Natural killer cell (primary cell): ENCODE data around the gene KYNU. TPM values are rescaled to one million over a fixed set of nuclear protein-coding genes. Genes with fewer than 3 reads are reported as not detected.

ENCODE experiments used
- ATAC-seq, 3 donors: fragments of 150-1000 bp in 2 of 3; fragments of 200-7000 bp in 1 of 3; cut with Tn5 transposase; 1 replicate in 1 of 3; 2 replicates in 2 of 3; pipeline ENCODE4 v1.10.0; 2021; ENCODE audit warnings: mild to moderate bottlenecking in 2 of 3, moderate library complexity in 2 of 3
- DNase-seq, 2 donors: peaks; one replicate each; pipeline versions ENCODE4 v3.0.0 to v3.0.0-alpha.2; 2013 to 2021; ENCODE audit warnings: mixed read lengths in 1 of 2
- H3K27ac ChIP-seq: one replicate; pipeline ENCODE4 v1.5.1; 2013; ENCODE audit warnings: mild to moderate bottlenecking, low read length
- H3K27me3 ChIP-seq: one replicate; pipeline ENCODE4 v1.6.1; 2013; ENCODE audit warnings: low read length; ENCODE audit not compliant: control insufficient read depth, insufficient read depth
- H3K36me3 ChIP-seq: one replicate; pipeline ENCODE4 v1.6.1; 2013; ENCODE audit warnings: low read length; ENCODE audit not compliant: control insufficient read depth, insufficient read depth
- H3K4me1 ChIP-seq: one replicate; pipeline ENCODE4 v1.6.1; 2013; ENCODE audit warnings: low read length; ENCODE audit not compliant: control insufficient read depth, insufficient read depth
- H3K4me3 ChIP-seq: one replicate; pipeline ENCODE4 v1.5.1; 2013; ENCODE audit warnings: low read length
- H3K9me3 ChIP-seq: one replicate; pipeline ENCODE4 v1.6.1; 2013; ENCODE audit warnings: low read length; ENCODE audit not compliant: control insufficient read depth, insufficient read depth
- H3K27ac Mint-ChIP-seq, 2 donors: one replicate each; pipeline ENCODE4 v1.8.0; 2022; ENCODE audit warnings: mild to moderate bottlenecking in 2 of 2, mixed read lengths in 2 of 2, moderate library complexity in 1 of 2
- H3K27me3 Mint-ChIP-seq, 2 donors: one replicate each; pipeline ENCODE4 v1.8.0; 2022; ENCODE audit warnings: low read depth in 2 of 2, mixed read lengths in 2 of 2
- H3K36me3 Mint-ChIP-seq: one replicate; pipeline ENCODE4 v1.8.0; 2022; ENCODE audit warnings: mixed read lengths
- H3K4me1 Mint-ChIP-seq, 2 donors: one replicate each; pipeline ENCODE4 v1.8.0; 2022; ENCODE audit warnings: mixed read lengths in 2 of 2
- H3K4me3 Mint-ChIP-seq: one replicate; pipeline ENCODE4 v1.8.0; 2022; ENCODE audit warnings: mild to moderate bottlenecking, moderate library complexity, mixed read lengths
- H3K9me3 Mint-ChIP-seq, 2 donors: one replicate each; pipeline ENCODE4 v1.8.0; 2022; ENCODE audit warnings: mixed read lengths in 2 of 2
- WGBS: methylation state at CpG from one replicate; pipeline ENCODE4 v1.1.7; 2013; ENCODE audit warnings: missing lambda C conversion rate; ENCODE audit not compliant: insufficient coverage; 5-methylcytosine and 5-hydroxymethylcytosine counted together
- intact Hi-C: fragments of 100-400 bp; cut with micrococcal nuclease; formaldehyde crosslinking; loops from one replicate; pipeline ENCODE4 v1.14.2; 2022
- total RNA-seq, 4 donors: library from RNA; stranded (reverse); fragments of 120-200 nt in 1 of 4; gene quantifications; one replicate each; pipeline versions ENCODE4 v1.2.3 to v1.2.4, GENCODE V29; 2013 to 2022
- TF ChIP-seq, protein P1 (sequence below): fragments of 200-600 bp; IDR thresholded peaks from one replicate; pipeline ENCODE4 v1.8.0; 2022; ENCODE audit warnings: antibody characterized with exemption

KYNU gene
- total RNA-seq, 3 donors from 2014 or later (not counting 1 experiment from before 2014, with no cell fraction given) = 0.82 to 3.6 (median 3.3) TPM

DNA sequence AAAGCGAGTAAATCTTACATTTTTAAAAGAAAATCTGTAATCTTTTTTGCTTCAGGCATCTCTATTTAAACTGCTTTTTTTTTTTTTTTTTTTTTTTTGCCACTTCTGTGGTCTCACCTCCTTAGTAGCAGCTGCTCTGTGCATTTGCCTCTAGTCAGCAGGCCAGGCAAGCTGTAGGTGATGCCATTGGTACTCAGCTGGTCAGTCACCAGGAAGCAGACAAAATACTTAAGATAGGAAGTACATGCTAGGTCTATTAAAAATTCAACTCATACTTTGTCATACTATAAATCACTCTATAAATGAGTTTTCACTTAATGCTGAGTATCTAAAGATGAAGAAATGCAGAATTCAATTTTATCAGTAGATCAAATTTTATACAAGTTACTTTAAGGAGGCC lies 83.7 kb downstream of the KYNU start:
- Mint-ChIP-seq H3K27ac (no peak overlapping the region), H3K27me3 (no peaks in the 10 kb centered on the region), H3K36me3 (no peaks in the 10 kb centered on the region), H3K4me3 (no peak overlapping the region), H3K9me3 (no peaks in the 10 kb centered on the region), H3K4me1 (no peaks in the 10 kb centered on the region)
- intact Hi-C loops = no loop called here
- DNase-seq (no peak), ATAC-seq (no peak)
- Histone ChIP-seq H3K4me3 (no peak overlapping the region), H3K9me3 (no peaks in the 10 kb centered on the region), H3K4me1 (no peaks in the 10 kb centered on the region), H3K36me3 (no peaks in the 10 kb centered on the region), H3K27ac (no peak overlapping the region), H3K27me3 (no peaks in the 10 kb centered on the region)
- TF ChIP-seq, protein P1, sequence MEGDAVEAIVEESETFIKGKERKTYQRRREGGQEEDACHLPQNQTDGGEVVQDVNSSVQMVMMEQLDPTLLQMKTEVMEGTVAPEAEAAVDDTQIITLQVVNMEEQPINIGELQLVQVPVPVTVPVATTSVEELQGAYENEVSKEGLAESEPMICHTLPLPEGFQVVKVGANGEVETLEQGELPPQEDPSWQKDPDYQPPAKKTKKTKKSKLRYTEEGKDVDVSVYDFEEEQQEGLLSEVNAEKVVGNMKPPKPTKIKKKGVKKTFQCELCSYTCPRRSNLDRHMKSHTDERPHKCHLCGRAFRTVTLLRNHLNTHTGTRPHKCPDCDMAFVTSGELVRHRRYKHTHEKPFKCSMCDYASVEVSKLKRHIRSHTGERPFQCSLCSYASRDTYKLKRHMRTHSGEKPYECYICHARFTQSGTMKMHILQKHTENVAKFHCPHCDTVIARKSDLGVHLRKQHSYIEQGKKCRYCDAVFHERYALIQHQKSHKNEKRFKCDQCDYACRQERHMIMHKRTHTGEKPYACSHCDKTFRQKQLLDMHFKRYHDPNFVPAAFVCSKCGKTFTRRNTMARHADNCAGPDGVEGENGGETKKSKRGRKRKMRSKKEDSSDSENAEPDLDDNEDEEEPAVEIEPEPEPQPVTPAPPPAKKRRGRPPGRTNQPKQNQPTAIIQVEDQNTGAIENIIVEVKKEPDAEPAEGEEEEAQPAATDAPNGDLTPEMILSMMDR = no peak
- 73% methylated on average over 1 of the region's 1 CpG for WGBS

GRCh38 chr2:142965443-142965842 lies 88.0 kb downstream of the KYNU start:
- Mint-ChIP-seq H3K4me3 (no peak overlapping the region), H3K36me3 (no peaks in the 10 kb centered on the region), H3K27me3 (no peaks in the 10 kb centered on the region), H3K4me1 (no peaks in the 10 kb centered on the region), H3K9me3 (no peaks in the 10 kb centered on the region), H3K27ac (no peak overlapping the region)
- no peak overlapping the region for H3K27ac ChIP-seq
- TF ChIP-seq, protein P1 = no peak
- DNase-seq = no peak
- H3K4me1 ChIP-seq = no peaks in the 10 kb centered on the region
- no peaks in the 10 kb centered on the region for H3K9me3 ChIP-seq
- no peaks in the 10 kb centered on the region for H3K27me3 ChIP-seq
- no peak overlapping the region for H3K4me3 ChIP-seq
- no peaks in the 10 kb centered on the region for H3K36me3 ChIP-seq
- intact Hi-C loops = no loop called here
- no peak for ATAC-seq
- no CpG with 5 or more reads among the region's 1 CpG for WGBS

- H3K9me3 ChIP-seq = no peaks in the 10 kb centered on the region
- Mint-ChIP-seq H3K4me1 (no peaks in the 10 kb centered on the region), H3K4me3 (no peak overlapping the region), H3K27ac (no peak overlapping the region), H3K36me3 (no peaks in the 10 kb centered on the region), H3K27me3 (no peaks in the 10 kb centered on the region), H3K9me3 (no peaks in the 10 kb centered on the region)
- no peak overlapping the region for H3K27ac ChIP-seq
- H3K4me3 ChIP-seq = no peak overlapping the region
- H3K27me3 ChIP-seq = no peaks in the 10 kb centered on the region
- ATAC-seq (no peak), DNase-seq (no peak)
- TF ChIP-seq, protein P1 = no peak
- intact Hi-C loops = no loop called here
- H3K36me3 ChIP-seq = no peaks in the 10 kb centered on the region
- no peaks in the 10 kb centered on the region for H3K4me1 ChIP-seq
These were observed 88.8 kb downstream of the KYNU start for GRCh38 chr2:142966284-142966683.

GRCh38 chr2:142967060-142967459 lies 89.6 kb downstream of the KYNU start:
- Histone ChIP-seq H3K27me3 (no peaks in the 10 kb centered on the region), H3K27ac (no peak overlapping the region), H3K4me3 (no peak overlapping the region), H3K9me3 (no peaks in the 10 kb centered on the region), H3K4me1 (no peaks in the 10 kb centered on the region), H3K36me3 (no peaks in the 10 kb centered on the region)
- ATAC-seq (no peak), DNase-seq (no peak)
- H3K4me1 Mint-ChIP-seq = no peaks in the 10 kb centered on the region
- WGBS = no CpG with 5 or more reads among the region's 1 CpG
- no peak overlapping the region for H3K4me3 Mint-ChIP-seq
- H3K36me3 Mint-ChIP-seq = no peaks in the 10 kb centered on the region
- no peaks in the 10 kb centered on the region for H3K27me3 Mint-ChIP-seq
- no peaks in the 10 kb centered on the region for H3K9me3 Mint-ChIP-seq
- no peak overlapping the region for H3K27ac Mint-ChIP-seq
- TF ChIP-seq, protein P1 = no peak
- intact Hi-C loops = no loop called here
